ENCODE data around the gene KLC1.

Gene KLC1

DNA sequence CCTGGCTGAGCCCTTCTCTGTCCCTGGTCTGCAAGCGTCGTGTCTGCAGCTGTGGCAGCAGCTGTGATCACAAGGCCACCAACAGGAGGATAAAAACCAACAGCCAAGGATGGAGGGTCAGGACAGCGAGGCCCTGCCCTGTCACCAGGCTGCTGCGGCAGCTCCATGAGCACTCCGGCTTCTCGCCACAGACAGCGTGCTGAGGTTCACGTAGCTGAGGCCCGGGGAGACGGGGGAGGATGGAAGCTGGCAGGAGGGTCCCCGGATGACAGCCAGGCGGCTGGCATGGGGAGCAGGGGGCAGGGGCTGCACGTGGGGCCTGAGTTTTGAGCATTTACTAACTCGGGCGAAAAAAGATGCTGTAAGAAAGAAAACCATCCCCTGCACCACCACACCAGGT is 80.8 kb downstream of the KLC1 start:
- no peak overlapping the region for H3K4me3 ChIP-seq (ENCODE audit: low read length)
- DNase-seq (ENCODE audit: low read depth), result no peak
- TF ChIP-seq, protein P1, sequence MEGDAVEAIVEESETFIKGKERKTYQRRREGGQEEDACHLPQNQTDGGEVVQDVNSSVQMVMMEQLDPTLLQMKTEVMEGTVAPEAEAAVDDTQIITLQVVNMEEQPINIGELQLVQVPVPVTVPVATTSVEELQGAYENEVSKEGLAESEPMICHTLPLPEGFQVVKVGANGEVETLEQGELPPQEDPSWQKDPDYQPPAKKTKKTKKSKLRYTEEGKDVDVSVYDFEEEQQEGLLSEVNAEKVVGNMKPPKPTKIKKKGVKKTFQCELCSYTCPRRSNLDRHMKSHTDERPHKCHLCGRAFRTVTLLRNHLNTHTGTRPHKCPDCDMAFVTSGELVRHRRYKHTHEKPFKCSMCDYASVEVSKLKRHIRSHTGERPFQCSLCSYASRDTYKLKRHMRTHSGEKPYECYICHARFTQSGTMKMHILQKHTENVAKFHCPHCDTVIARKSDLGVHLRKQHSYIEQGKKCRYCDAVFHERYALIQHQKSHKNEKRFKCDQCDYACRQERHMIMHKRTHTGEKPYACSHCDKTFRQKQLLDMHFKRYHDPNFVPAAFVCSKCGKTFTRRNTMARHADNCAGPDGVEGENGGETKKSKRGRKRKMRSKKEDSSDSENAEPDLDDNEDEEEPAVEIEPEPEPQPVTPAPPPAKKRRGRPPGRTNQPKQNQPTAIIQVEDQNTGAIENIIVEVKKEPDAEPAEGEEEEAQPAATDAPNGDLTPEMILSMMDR (conservative IDR thresholded peaks at IDR 0.05; ENCODE audit: low read depth, low read length), result no peak

DNA sequence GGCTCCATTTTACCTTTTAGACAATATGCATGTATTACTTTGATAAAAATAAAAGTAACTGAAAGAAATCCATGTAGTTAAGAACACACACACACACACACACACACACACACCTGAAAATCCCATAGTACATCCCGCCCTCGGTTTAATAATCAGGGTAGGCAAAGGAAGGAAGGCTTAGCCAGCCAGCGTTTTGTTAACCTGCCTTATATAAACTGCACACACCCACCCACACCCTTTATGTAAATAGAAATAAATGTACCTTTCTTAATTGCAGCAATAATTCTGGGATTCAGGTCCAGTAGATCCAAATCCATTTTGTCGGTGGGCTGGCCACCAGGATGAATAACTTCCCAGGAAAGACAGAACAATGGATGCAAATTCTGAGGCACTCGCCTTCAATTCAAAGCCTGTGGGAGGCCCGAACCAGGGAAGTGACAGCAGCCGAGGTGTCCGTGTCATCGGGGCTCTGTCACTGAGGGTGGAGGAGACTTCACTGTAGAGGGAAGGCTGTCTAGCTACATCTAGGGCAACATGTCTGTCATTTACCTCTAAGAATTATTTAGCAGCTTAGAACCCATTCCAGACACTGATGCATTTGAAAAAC is 81.9 kb downstream of the KLC1 start:
- no peak for DNase-seq (ENCODE audit: low read depth)
- TF ChIP-seq, protein P1 (conservative IDR thresholded peaks at IDR 0.05; ENCODE audit: low read depth, low read length), result no peak
- no peak overlapping the region for H3K4me3 ChIP-seq (ENCODE audit: low read length)

DNA sequence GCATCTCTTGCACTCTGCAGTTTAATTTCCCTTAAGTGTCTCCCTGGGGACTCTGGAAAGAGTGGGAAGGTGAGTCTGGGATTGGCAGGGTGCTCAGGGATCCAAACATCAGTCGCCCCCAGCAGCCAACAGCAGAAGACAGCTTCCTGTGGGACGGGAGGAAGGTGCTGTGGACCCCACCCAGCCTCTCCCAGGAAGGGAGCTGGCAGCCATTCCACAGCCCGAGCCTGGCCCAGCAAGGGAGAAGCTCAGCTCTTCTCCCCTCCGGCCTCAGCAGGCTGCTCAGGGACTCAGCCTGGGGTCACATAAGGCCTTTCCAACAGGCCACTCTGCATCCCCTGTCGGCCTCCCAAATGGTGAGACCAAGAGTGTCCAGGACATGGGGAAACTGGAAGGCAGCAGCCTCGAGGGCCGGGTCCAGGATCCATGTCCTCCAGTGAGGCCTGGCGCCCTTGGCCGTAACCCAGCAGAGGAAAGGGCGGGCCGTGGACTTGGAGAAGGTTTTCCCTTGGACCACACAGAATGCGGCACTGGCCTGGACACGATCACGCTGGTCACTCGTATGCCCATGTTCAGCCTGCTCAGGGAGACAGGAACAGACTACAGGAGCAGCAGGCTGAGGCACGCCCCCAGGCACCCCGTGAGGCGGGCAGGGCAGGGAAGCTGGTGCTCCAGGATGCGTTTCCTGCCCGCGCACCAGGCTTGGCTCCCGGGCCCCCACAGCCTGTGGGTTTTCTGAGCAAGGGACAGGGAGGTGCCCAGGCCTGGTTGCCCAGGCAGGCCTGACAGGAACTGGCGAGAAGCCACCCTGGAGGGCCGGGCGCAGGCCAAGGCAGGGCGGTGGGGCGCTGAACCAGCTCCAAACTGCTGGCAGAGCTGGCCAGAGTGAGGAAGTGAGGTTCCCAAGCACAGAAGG is 82.8 kb downstream of the KLC1 start:
- H3K4me3 ChIP-seq (ENCODE audit: low read length), result no peak overlapping the region
- DNase-seq (ENCODE audit: low read depth), result no peak
- TF ChIP-seq, protein P1 (conservative IDR thresholded peaks at IDR 0.05; ENCODE audit: low read depth, low read length), result no peak

DNA sequence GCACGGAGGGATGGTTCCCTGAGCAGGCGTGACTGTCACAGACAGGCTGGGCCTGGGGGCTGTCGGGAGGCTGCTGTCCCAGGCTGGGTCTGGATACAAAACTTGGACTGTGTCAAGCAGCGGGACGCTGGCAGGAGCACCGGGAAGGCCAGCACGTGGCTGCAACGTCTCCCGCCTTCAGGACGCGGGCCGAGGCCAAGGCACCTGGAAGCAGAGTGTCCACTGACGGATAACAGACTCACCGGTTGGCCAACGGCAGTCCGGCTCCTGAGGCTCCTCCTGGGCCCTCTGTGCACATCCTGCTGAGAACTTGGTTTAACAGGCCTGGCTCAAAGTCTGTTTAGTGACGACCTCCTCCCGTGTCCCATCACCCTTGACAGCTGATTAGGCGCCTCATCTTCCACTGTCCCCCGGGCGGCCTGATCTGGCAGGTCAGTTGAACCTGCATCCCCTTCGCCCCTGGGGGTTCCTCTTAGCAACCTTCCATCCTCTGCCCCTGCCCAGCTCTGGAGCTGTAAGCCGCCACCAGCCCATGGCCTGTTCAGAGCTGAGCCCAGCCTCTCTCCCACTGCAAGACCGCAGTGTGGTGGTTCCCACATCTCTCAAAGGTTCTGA is 83.7 kb downstream of the KLC1 start:
- H3K4me3 ChIP-seq (ENCODE audit: low read length), result no peak overlapping the region
- TF ChIP-seq, protein P1 (conservative IDR thresholded peaks at IDR 0.05; ENCODE audit: low read depth, low read length), result no peak
- DNase-seq (ENCODE audit: low read depth), result no peak

DNA sequence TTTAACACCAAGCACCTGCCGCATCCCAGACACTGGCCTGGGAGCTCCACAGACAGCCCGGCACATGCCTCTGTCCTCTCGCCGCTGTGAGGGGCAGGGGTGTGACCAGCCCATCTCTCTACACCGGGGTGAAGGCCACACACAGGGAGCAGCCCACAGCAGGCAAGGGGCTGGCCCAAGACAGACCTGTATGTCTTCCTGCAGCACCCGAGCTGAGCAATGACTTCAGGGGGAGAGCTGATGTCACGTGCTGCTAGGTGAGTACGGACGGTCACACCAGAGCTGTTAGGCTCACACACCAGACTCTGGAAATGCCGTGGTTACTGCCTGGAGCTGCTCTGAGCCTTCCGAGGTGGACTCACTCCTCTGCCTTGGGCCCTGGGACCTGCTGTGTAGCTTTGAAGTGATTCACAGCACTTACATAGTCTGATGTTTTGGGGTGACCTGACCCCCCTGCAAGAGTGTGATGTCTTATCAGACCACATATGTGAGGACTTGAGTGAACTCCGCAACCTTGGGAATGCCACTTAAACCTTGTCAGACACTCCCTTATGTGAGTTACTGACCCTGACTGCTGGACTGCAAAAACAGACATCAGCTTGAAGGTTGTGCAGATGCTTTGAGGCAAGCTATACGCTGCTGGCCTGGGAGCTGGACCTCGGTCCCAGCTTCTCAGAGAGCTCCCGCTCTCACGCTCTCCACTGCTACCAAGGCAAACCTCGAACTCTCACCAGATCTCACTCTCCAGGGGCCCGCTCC is 84.5 kb downstream of the KLC1 start:
- no peak for DNase-seq (ENCODE audit: low read depth)
- no peak overlapping the region for H3K4me3 ChIP-seq (ENCODE audit: low read length)
- TF ChIP-seq, protein P1 (conservative IDR thresholded peaks at IDR 0.05; ENCODE audit: low read depth, low read length), result no peak

DNA sequence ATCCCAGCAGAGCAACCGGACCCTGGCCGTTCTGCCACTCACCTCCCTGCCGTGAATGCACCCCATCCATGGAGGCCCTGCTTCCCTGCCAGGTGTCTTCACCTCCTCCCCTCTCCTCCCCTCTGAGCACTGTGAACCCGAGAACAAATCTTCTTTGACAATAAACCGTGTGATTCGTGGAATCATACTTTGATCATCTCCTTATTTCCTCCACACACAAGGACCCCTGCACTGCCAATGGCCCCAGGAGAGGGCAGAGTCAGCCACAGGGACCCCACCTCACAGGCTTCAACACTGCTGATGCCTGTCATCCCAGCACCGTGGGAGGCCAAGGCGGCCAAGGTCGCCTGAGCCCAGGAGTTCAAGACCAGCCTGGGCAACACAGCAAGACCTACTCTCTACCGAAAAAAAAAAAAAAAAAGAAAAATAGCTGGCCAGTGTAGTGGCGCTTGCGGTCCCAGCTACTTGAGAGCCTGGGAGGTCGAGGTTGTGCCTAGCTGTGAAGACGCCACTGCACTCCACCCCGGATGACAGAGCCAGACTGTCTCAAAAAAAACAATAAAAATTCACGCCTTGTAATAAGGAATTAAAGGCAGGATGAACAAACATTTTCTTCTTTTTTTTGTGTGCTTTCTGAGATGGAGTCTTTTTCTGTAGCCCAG is 85.2 kb downstream of the KLC1 start:
- TF ChIP-seq, protein P1 (conservative IDR thresholded peaks at IDR 0.05; ENCODE audit: low read depth, low read length), result no peak
- H3K4me3 ChIP-seq (ENCODE audit: low read length), result peak overlapping the region; percentile 37
- DNase-seq (ENCODE audit: low read depth), result no peak
